ENCODE measurements around the gene BRSK2.

The BRSK2 gene

DNA sequence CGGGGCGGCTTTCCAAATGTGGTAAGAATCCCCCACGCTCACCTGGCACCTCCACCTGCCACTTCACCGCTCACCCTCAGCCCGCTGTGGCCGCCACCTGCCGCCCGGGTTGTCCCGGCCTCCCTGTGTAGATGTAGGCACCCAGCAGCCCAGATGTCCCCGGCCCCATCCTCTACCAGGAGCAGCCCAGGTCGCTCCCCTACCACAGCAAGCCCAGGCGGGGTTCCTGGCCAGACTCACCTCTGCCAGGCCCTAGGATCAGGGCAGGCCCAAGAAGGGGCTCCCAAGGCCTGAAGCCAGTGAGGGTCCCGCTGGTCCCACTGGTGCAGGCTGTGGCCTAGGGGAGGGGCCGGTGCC lies 69.5 kb downstream of the BRSK2 start (continued):
- no peak for TF ChIP-seq TOX (CRISPR knock-in tag; IDR thresholded peaks at IDR 0.05; ENCODE audit: borderline replicate concordance)
- TF ChIP-seq, protein P1, sequence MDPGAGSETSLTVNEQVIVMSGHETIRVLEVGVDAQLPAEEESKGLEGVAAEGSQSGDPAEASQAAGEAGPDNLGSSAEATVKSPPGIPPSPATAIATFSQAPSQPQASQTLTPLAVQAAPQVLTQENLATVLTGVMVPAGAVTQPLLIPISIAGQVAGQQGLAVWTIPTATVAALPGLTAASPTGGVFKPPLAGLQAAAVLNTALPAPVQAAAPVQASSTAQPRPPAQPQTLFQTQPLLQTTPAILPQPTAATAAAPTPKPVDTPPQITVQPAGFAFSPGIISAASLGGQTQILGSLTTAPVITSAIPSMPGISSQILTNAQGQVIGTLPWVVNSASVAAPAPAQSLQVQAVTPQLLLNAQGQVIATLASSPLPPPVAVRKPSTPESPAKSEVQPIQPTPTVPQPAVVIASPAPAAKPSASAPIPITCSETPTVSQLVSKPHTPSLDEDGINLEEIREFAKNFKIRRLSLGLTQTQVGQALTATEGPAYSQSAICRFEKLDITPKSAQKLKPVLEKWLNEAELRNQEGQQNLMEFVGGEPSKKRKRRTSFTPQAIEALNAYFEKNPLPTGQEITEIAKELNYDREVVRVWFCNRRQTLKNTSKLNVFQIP (CRISPR knock-in tag; IDR thresholded peaks at IDR 0.05; ENCODE audit: borderline replicate concordance, low read depth) = no peak
- TF ChIP-seq ZC3H10 (CRISPR knock-in tag; IDR thresholded peaks at IDR 0.05) = no peak
- no peak for TF ChIP-seq CREB5 (CRISPR knock-in tag; IDR thresholded peaks at IDR 0.05; ENCODE audit: low read depth)
- TF ChIP-seq ESRRG (CRISPR knock-in tag; IDR thresholded peaks at IDR 0.05) = no peak
- no peak for TF ChIP-seq ZFP30 (CRISPR knock-in tag; IDR thresholded peaks at IDR 0.05)

DNA sequence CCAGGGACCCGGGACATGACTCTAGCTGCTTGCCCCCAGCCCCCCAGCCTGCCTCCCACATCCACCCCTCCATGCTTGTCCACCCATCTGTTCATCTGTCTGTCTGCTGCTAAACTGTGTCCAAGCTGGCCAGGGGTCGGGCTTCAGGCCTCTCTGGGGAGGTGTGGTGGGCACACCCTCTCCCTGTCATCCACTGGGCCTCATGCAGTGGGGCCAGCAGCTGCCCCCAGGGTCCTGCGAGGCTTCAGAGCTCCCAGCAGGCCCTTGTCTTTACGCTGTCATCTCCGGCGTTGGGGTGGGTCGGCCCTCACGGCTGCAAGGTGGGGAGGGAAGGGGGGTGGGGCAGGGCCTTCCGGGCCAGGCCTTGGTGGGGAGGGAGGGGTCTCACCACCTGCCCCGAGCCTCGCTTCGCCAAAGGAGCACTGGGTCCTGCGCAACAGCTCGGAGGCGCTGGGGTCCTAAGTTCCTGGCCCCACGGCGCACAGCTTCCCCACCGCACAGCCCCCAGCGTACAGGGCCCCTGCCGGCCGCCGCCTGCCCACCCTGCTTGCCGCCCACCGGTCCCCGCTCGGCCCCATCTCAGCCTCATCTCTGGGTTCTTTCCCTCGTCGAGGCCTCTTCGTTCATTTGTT lies 70.1 kb downstream of the BRSK2 start:
- no peak for ATAC-seq
- TF ChIP-seq ZNF70 (CRISPR knock-in tag; IDR thresholded peaks at IDR 0.05) = no peak
- no peak for TF ChIP-seq OSR1 (CRISPR knock-in tag; IDR thresholded peaks at IDR 0.05)
- TF ChIP-seq, protein P1 (CRISPR knock-in tag; IDR thresholded peaks at IDR 0.05; ENCODE audit: borderline replicate concordance, low read depth) = no peak
- TF ChIP-seq ISL1 (CRISPR knock-in tag; IDR thresholded peaks at IDR 0.05) = no peak

GRCh38 chr11:1460396-1460985 lies 70.8 kb downstream of the BRSK2 start:
- TF ChIP-seq, protein P2, sequence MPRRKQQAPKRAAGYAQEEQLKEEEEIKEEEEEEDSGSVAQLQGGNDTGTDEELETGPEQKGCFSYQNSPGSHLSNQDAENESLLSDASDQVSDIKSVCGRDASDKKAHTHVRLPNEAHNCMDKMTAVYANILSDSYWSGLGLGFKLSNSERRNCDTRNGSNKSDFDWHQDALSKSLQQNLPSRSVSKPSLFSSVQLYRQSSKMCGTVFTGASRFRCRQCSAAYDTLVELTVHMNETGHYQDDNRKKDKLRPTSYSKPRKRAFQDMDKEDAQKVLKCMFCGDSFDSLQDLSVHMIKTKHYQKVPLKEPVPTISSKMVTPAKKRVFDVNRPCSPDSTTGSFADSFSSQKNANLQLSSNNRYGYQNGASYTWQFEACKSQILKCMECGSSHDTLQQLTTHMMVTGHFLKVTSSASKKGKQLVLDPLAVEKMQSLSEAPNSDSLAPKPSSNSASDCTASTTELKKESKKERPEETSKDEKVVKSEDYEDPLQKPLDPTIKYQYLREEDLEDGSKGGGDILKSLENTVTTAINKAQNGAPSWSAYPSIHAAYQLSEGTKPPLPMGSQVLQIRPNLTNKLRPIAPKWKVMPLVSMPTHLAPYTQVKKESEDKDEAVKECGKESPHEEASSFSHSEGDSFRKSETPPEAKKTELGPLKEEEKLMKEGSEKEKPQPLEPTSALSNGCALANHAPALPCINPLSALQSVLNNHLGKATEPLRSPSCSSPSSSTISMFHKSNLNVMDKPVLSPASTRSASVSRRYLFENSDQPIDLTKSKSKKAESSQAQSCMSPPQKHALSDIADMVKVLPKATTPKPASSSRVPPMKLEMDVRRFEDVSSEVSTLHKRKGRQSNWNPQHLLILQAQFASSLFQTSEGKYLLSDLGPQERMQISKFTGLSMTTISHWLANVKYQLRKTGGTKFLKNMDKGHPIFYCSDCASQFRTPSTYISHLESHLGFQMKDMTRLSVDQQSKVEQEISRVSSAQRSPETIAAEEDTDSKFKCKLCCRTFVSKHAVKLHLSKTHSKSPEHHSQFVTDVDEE (CRISPR knock-in tag; IDR thresholded peaks at IDR 0.05) = no peak
- ATAC-seq = no peak

GRCh38 chr11:1460986-1461825 lies 71.5 kb downstream of the BRSK2 start:
- TF ChIP-seq CSRNP3 (CRISPR knock-in tag; IDR thresholded peaks at IDR 0.05) (no peak), ZNF70 (CRISPR knock-in tag; IDR thresholded peaks at IDR 0.05) (no peak), BACH2 (CRISPR knock-in tag; IDR thresholded peaks at IDR 0.05; ENCODE audit: borderline replicate concordance) (no peak), PPARA (CRISPR knock-in tag; IDR thresholded peaks at IDR 0.05; ENCODE audit: borderline replicate concordance) (no peak), ESRRG (CRISPR knock-in tag; IDR thresholded peaks at IDR 0.05) (no peak)
- ATAC-seq = no peak

All from SK-N-SH treated with all-trans-retinoic acid at 6 μM for 48 hours (cell line).